GM12892 (cell line): ENCODE data around the gene KLHDC1.
"Not testable (repeated sequence)": the region's sequence is repeated elsewhere in the genome, so short reads cannot be mapped to it uniquely, and the experiment has no call there.

Source experiments
- POLR2A ChIP-seq: IDR thresholded peaks from 2 replicates; pipeline ENCODE4 v1.6.1; 2011; ENCODE audit warnings: low read depth, low read length, control low read depth
- POLR2AphosphoS5 ChIP-seq: IDR thresholded peaks from 2 replicates; pipeline ENCODE4 v1.6.1; 2011; ENCODE audit warnings: low read depth, low read length, control low read depth

- TF ChIP-seq POLR2A, POLR2AphosphoS5: not testable (repeated sequence)
Measured at GRCh38 chr14:49771691-49772090, 78.8 kb downstream of the KLHDC1 start.
